IPS-18a (cell line): Measurements from ENCODE around the gene SLC6A12.

ENCODE experiments used
- H3K27ac ChIP-seq: one replicate; pipeline ENCODE4 v1.5.1; 2013; ENCODE audit warnings: low read length
- H3K27me3 ChIP-seq: one replicate; pipeline ENCODE4 v1.6.1; 2013; ENCODE audit warnings: mild to moderate bottlenecking, low read length; ENCODE audit not compliant: control insufficient read depth, insufficient read depth
- H3K36me3 ChIP-seq: one replicate; pipeline ENCODE4 v1.6.1; 2013; ENCODE audit warnings: low read depth, low read length; ENCODE audit not compliant: control insufficient read depth
- H3K4me1 ChIP-seq: one replicate; pipeline ENCODE4 v1.6.1; 2013; ENCODE audit warnings: low read depth, low read length; ENCODE audit not compliant: control insufficient read depth
- H3K4me3 ChIP-seq: one replicate; pipeline ENCODE4 v1.5.1; 2013; ENCODE audit warnings: low read length
- H3K9ac ChIP-seq: one replicate; pipeline ENCODE4 v1.6.1; 2013; ENCODE audit warnings: mild to moderate bottlenecking, low read length, moderate library complexity
- H3K9me3 ChIP-seq: one replicate; pipeline ENCODE4 v1.6.1; 2013; ENCODE audit warnings: low read depth, low read length; ENCODE audit not compliant: control insufficient read depth

Gene SLC6A12

GRCh38 chr12:214003-214741 is at the start of gene SLC6A12:
Gene SLC6A12, minus strand, starts transcription at chr12:214157. Its CDS starts 4,171 bp downstream, at chr12:209986.
- Histone ChIP-seq H3K36me3 (no peaks in the 10 kb centered on the region), H3K27me3 (peaks cover 21% of the 10 kb centered on the region), H3K4me3 (no peak within 1 kb of the TSS), H3K9me3 (no peaks in the 10 kb centered on the region), H3K27ac (no peak within 1 kb of the TSS), H3K9ac (no peak within 1 kb of the TSS), H3K4me1 (peaks cover 12% of the 10 kb centered on the region)

- Histone ChIP-seq H3K4me3 (no peak overlapping the region), H3K36me3 (no peaks in the 10 kb centered on the region), H3K27me3 (no peaks in the 10 kb centered on the region), H3K27ac (no peak overlapping the region), H3K4me1 (peaks cover 3% of the 10 kb centered on the region), H3K9ac (no peak overlapping the region), H3K9me3 (no peaks in the 10 kb centered on the region)
Measured at GRCh38 chr12:263574-263973, 49.6 kb upstream of the SLC6A12 start.

GRCh38 chr12:262817-263216 is 48.9 kb upstream of the SLC6A12 start, which contains the start of gene SLC6A13:
Gene SLC6A13, minus strand, starts transcription at chr12:262836. Its CDS starts 2,784 bp downstream, at chr12:260052.
- no peak within 1 kb of the TSS for H3K9ac ChIP-seq
- H3K4me1 ChIP-seq, result peaks cover 3% of the 10 kb centered on the region
- H3K27me3 ChIP-seq, result no peaks in the 10 kb centered on the region

GRCh38 chr12:262113-262512 is 48.2 kb upstream of the SLC6A12 start:
- Histone ChIP-seq H3K4me1 (peaks cover 3% of the 10 kb centered on the region), H3K4me3 (no peak overlapping the region), H3K36me3 (no peaks in the 10 kb centered on the region), H3K9me3 (no peaks in the 10 kb centered on the region), H3K9ac (no peak overlapping the region), H3K27me3 (no peaks in the 10 kb centered on the region), H3K27ac (no peak overlapping the region)

More at GRCh38 chr12:262817-263216, 48.9 kb upstream of the SLC6A12 start, which contains the start of gene SLC6A13:
- H3K9me3 ChIP-seq, result no peaks in the 10 kb centered on the region
- H3K36me3 ChIP-seq, result no peaks in the 10 kb centered on the region
- no peak within 1 kb of the TSS for H3K27ac ChIP-seq
- H3K4me3 ChIP-seq, result no peak within 1 kb of the TSS

GRCh38 chr12:257521-258321 is 43.8 kb upstream of the SLC6A12 start:
- Histone ChIP-seq H3K27me3 (no peaks in the 10 kb centered on the region), H3K36me3 (no peaks in the 10 kb centered on the region), H3K27ac (no peak overlapping the region), H3K4me1 (peaks cover 3% of the 10 kb centered on the region), H3K9ac (no peak overlapping the region), H3K4me3 (no peak overlapping the region), H3K9me3 (no peaks in the 10 kb centered on the region)

GRCh38 chr12:256958-257357 is 43.0 kb upstream of the SLC6A12 start:
- H3K9me3 ChIP-seq, result no peaks in the 10 kb centered on the region
- no peak overlapping the region for H3K27ac ChIP-seq
- H3K36me3 ChIP-seq, result no peaks in the 10 kb centered on the region
- no peaks in the 10 kb centered on the region for H3K4me1 ChIP-seq
- H3K27me3 ChIP-seq, result no peaks in the 10 kb centered on the region
- no peak overlapping the region for H3K9ac ChIP-seq
- no peak overlapping the region for H3K4me3 ChIP-seq

GRCh38 chr12:256225-256624 is 42.3 kb upstream of the SLC6A12 start:
- Histone ChIP-seq H3K27me3 (no peaks in the 10 kb centered on the region), H3K4me3 (no peak overlapping the region), H3K9me3 (no peaks in the 10 kb centered on the region), H3K4me1 (no peaks in the 10 kb centered on the region), H3K9ac (no peak overlapping the region), H3K27ac (no peak overlapping the region), H3K36me3 (no peaks in the 10 kb centered on the region)

- H3K9ac ChIP-seq, result no peak overlapping the region
Measured at GRCh38 chr12:254912-255311, 41.0 kb upstream of the SLC6A12 start.

GRCh38 chr12:254039-254438 is 40.1 kb upstream of the SLC6A12 start:
- no peaks in the 10 kb centered on the region for H3K27me3 ChIP-seq
- H3K4me1 ChIP-seq, result no peaks in the 10 kb centered on the region
- H3K9me3 ChIP-seq, result no peaks in the 10 kb centered on the region
- no peak overlapping the region for H3K4me3 ChIP-seq
- no peak overlapping the region for H3K27ac ChIP-seq
- no peaks in the 10 kb centered on the region for H3K36me3 ChIP-seq
- no peak overlapping the region for H3K9ac ChIP-seq

More at GRCh38 chr12:254912-255311, 41.0 kb upstream of the SLC6A12 start:
- H3K4me1 ChIP-seq, result no peaks in the 10 kb centered on the region
- no peak overlapping the region for H3K4me3 ChIP-seq
- no peak overlapping the region for H3K27ac ChIP-seq
- no peaks in the 10 kb centered on the region for H3K9me3 ChIP-seq
- no peaks in the 10 kb centered on the region for H3K36me3 ChIP-seq
- no peaks in the 10 kb centered on the region for H3K27me3 ChIP-seq

GRCh38 chr12:253116-253831 is 39.3 kb upstream of the SLC6A12 start:
- H3K27ac ChIP-seq, result no peak overlapping the region
- no peaks in the 10 kb centered on the region for H3K27me3 ChIP-seq
- H3K9ac ChIP-seq, result no peak overlapping the region
- H3K4me1 ChIP-seq, result no peaks in the 10 kb centered on the region
- H3K9me3 ChIP-seq, result no peaks in the 10 kb centered on the region
- H3K36me3 ChIP-seq, result no peaks in the 10 kb centered on the region
- no peak overlapping the region for H3K4me3 ChIP-seq

- Histone ChIP-seq H3K27ac (no peak overlapping the region), H3K4me3 (no peak overlapping the region), H3K4me1 (no peaks in the 10 kb centered on the region), H3K27me3 (no peaks in the 10 kb centered on the region), H3K36me3 (no peaks in the 10 kb centered on the region), H3K9me3 (no peaks in the 10 kb centered on the region), H3K9ac (no peak overlapping the region)
Measured at GRCh38 chr12:252636-253035, 38.7 kb upstream of the SLC6A12 start.
